SH-SY5Y (cell line): ENCODE measurements around the gene DNAH2.

Experiments
- GATA2 ChIP-seq: IDR thresholded peaks from 2 replicates; pipeline ENCODE4 v1.6.1; 2011; ENCODE audit warnings: mild to moderate bottlenecking, low read depth, low read length
- GATA3 ChIP-seq: IDR thresholded peaks from 2 replicates; pipeline ENCODE4 v1.6.1; 2011; ENCODE audit warnings: low read depth, mild to moderate bottlenecking, low read length, moderate library complexity

- TF ChIP-seq GATA2 = no peak
- no peak for TF ChIP-seq GATA3
These were observed 134.1 kb downstream of the DNAH2 start for GRCh38 chr17:7851438-7852261.
